GM18858 (cell line): Measurements from ENCODE around the gene CELSR1.
"Not testable (repeated sequence)": the region's sequence is repeated elsewhere in the genome, so short reads cannot be mapped to it uniquely, and the experiment has no call there.

ENCODE experiments used
- ATAC-seq: cut with Tn5 transposase; IDR thresholded peaks from one replicate; pipeline ENCODE4 v1.9.1; 2021; ENCODE audit not compliant: unreplicated experiment

CELSR1 gene

DNA sequence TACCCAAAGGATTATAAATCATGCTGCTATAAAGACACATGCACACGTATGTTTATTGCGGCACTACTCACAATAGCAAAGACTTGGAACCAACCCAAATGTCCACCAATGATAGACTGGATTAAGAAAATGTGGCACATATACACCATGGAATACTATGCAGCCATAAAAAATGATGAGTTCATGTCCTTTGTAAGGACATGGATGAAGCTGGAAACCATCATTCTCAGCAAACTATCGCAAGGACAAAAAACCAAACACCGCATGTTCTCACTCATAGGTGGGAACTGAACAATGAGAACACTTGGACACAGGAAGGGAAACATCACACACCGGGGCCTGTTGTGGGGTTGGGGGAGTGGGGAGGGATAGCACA is 21.3 kb downstream of the CELSR1 start:
- ATAC-seq, result not testable (repeated sequence)

DNA sequence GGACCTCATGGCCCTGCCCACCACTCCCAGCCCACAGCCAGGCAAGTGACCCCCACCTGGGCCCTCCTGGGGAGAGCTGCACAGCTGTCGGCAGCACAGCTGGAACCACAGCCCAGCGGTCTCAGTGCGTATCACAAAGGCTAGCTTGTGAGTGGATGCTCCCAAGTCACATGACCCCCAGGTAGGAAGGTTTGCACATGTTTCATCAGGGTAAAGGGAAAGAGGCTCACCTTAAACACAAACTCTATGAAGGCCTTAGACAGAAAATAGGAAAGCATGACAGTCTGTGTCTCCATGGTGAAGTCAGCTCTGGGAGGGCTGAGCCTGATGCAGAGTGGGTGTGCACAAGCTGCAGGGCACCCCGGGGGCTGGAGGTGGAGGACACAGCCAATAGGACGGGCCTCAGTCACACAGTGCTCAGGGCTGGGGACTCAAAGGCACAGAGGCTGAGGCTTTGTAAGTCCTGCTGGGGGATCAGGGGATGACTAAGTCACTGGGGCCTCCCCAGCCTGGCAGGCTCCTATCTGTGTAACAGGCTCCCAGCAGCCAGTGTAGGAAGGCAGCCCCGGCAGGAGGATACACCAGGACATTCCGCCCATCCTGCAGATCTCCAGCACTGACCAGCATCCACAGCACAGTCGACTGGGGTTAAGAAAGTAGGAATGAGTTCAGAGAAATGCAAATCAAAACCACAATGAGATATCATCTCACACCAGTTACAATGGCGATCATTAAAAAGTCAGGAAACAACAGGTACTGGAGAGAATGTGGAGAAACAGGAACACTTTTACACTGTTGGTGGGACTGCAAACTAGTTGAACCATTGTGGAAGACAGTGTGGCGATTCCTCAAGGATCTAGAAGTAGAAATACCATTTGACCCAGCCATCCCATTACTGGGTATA is 22.0 kb downstream of the CELSR1 start:
- no peak for ATAC-seq

DNA sequence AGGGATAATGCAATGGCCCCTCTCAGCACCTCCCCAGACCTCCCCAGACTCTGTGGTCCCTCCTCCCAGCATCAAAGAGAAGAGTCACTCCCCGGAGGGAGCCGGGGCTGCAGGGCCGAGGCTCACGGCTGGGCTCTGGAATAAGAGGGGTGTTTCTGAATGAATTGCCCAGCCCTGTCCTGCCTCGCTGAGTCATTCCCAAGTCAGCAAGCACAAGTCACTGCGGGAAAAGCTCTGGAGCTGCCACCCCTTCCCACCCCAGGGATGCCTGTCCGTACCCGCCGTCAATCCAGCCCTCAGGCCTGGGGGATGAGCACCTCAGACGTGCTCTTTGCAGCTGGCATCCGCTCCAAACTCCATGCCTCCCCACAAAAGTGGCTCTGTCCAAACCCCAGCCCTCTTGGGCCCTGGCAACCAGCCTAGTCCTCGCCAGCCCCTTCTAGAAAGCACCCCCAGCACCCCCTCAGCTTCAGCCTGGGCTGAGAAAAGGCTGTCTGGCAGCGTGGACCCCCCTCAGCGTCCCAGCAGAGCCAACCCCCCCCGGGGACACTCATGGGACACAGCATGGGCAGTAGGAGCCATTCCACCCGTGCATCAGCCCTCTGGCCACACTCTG is 22.7 kb downstream of the CELSR1 start:
- ATAC-seq, result no peak

DNA sequence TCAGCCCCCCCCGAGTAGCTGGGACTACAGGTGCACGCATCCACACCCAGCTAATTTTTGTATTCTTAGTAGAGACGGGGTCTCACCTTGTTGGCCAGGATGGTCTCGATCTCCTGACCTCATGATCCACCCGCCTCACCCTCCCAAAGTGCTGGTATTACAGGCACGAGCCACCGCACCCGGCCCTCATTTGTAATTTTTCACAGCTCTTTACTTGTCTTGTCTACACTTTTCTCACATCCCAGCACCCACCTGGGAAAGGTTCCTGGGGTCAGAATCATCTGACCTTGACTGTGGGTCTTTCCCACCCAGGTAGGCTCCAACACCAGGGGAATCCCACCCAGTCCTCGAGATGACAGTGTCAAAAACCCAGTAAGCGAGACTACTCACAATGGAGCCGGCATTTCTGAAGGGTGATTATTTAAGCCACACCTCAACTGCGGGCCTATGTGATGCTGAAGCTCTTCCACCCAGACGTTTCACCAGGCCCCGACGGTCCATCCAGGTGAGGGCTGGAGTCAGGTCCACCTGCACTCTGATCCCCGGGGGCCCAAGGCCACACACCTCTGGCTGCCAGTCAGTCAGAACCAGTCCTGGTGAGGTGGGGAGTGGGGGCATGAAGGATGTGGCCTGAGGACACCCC is 23.4 kb downstream of the CELSR1 start:
- no peak for ATAC-seq

DNA sequence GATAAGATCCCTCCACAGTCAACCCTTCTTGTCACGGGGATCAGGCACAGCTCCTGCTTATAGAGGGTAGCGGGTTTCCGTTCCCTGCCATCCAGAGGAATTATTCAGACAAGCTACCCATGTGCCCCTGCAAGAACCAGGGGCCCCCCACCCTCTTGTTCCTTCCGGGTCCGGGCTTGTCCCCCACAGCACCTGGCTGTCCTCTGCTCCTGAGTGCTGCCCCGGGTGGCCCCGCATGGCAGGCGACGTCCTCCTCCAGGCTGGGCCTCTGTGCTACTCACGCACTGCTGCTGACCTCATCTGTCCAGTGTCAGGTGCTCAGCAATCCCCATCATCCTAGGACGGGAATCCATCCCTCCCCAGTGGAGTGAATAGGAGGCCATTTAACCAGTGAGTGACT is 24.7 kb downstream of the CELSR1 start:
- ATAC-seq, result no peak

DNA sequence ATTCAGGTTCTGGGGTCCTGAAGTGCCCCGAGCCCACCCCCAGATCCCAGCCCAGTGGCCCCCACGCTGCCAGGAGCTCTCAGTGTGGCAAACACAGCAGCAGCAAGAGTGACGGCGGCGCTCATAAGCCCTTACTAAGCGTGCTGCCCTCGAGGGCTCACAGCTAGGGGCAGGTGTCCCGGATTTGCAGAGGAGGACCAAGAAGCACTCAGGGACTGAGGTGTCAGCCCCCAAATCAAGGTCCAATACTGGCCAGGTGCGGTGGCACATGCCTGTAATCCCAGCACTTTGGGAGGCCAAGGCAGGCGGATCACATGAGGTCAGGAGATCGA is 25.4 kb downstream of the CELSR1 start:
- ATAC-seq, result no peak

DNA sequence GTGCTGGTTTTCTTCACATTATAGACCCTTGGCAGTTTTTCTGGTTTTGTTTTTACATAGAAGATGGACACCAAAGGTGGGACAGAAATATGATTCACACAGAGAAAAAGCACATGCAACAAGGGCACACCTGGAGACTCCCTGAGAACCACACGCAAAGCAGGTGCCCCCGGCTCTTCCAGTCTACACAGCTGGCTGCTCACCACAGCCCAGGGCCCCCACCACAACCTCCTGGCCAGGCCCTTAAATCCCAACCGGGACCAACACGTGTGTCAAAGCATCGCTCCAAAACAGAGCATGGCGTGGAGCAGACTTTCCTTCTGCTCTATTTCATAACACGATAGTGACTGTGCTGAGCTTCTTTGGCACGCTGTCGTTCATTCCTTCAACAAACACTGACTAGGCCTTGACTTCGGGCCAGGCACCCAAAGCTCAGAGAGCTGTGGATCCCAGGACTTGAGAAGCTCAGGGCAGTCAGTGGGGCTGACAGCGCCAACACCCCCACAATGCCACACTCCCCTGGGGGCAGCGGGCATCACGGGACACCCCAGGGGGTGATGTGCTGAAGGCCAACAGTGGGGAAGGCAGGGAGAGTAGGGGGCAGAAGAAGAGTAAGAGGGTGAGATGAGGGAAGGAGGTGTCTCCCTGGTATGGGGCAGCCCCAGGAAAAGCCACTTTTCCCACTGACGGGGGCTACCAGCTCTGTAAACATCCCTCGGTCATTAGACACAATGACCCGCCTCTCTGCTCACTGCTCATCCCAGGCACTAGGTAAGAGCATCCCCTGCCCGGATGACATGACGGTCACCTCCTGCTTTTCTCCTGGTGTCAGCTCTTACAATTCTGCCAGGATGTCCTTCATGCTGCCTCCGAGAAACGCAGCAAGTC is 26.0 kb downstream of the CELSR1 start:
- ATAC-seq, result no peak

DNA sequence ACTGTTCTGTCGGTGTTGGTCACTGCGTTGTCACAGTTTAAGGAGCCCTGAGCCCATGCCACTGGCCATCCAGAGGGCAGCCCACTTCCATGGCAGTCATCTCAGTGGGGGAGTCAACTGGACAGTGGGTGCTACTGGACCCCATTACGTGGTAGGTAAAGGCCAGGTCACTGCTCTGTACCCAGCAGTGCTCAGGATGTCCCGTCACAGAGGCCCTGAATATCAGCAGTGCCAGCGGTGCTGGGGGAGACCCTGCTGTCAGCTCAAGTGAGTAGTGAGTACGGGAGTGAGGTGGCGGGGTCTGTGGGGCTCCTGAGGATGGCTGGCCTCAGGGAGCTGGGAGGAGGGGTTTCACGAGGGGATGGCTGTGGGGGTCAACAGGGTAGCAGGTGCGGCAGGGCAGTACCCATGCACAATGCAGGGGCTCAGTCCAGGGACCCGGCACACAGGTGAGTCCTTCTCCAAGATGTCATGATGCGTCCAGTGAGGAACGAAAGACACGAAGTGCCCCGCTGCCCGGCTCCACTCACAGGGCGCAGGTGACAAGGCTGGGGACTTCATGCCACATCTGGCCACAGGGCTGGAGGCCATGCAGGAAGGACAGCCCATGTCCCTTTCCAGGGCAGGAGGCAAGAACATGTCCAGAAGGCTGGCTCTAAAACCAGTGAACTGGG is 27.9 kb downstream of the CELSR1 start:
- ATAC-seq, result no peak

DNA sequence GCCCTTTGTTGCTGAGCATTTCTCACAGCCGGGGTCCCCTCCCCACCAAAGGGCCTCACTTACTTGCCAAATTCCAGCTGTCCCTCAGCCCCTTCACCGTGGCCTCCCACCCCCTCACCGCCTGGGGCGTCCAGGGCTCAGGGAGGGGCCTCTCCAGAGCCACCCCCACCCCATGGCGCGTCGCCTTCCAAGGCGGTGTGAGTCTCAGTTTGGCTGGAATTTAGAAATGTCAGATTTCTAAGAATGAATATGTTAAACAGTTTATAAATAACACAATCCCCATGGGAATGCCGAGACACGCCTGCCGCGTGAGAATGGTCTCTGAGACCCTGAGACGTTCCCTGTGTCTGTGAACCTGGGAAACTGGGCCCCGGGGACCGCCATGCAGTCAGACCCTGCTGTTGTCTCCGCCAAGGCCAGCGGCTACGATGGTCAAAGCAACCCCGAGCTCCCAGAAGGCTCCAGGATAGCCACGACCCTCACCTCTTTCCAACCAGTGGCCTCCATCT is 28.9 kb downstream of the CELSR1 start:
- ATAC-seq, result no peak

DNA sequence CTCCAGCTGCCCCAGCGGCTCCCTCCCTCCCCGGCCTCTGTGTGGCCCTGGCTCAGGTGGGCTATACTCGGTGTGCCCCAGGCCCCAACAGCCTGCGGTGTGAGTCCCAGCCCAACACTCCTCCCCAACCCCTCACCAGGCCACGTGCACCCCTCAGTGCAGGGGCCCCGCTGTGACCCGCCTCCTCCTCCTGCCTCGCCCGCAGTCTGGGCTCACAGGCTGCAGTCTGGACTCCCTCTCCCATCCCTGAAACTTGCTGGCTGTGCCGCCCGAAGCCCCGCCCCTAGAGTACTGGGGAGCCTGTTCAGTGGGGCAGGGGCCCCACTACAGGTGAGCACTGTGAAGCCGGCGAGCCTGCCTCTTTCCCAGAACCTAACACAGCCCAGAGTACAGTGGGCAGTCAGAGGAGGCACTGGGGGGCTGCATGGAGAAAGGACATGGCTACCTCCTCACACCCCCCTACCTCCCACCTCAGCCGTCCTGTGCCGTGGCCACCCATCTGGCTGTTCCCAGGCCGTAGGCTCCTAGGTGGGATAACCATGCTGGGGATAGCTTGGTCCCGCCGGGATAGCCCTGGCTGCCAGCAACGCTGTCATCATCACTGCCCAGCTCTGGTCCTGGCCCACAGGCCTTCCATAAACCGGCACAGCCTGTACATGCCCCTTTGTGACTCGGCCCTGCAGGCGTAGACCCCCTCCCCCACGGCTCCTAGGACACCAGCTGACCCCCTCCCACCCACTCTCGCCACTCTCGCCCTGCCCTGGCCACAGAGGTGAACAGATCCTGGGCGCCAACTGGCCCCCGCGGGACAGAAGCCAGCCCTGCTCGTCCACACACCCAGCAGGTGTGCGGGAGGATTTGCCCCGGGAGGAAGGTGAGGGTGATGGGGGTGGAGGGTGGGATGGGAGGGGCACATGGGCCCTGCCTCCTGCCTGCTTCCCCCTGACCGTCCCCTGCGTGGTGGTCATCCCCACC is 29.7 kb downstream of the CELSR1 start:
- ATAC-seq, result no peak

DNA sequence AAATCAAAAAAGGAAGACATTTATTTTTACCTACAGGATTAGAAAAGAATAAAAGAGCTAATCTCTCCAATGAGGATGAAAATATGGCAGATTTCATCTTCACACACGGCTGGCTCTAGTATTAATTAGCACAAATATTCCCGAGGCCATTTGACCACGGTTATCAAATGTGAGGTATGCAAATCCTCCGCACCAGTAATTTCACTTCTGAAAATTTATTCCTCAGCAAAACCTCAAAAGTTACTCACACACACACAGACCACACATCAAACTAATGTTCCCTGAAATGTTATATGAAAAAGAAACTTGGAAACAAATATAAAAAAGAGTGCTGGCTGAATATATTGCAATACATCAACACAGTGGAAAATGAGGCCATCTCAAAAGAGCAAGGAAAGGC is 32.8 kb downstream of the CELSR1 start:
- no peak for ATAC-seq

DNA sequence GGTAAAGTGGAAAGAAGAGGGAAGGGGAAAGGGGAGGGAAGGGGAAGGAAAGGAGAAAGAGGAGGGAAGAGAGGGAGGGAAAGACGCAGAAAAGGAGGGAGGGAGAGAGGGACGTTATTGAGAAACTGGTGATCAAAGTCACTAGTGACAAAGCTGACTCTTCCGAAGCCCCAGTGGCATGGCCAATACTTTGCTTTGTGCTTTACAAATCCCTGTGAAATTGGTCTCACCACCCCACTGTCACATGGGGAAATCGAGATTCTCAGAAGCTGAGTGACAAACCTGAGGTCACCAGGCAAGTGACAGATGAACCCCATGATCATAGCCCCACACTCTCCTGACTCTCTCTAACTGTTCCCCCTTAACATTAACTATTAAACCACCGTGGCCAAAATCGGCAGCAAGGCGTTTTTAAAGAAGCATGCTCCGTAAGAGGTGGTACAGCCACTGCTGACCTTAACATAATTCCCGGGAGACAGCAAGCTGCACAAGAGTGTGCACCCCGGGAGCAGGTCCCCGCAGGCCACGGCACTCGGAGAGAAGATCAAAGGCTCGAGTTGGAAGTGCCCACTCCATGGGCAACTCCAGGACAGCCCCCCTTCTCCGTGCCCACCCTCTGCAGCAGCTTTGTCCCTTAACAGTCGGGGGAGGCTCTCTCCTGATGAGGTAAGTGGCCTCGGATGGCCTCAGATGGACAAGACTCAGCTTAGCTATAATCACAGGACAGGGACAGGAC is 34.8 kb downstream of the CELSR1 start:
- no peak for ATAC-seq

DNA sequence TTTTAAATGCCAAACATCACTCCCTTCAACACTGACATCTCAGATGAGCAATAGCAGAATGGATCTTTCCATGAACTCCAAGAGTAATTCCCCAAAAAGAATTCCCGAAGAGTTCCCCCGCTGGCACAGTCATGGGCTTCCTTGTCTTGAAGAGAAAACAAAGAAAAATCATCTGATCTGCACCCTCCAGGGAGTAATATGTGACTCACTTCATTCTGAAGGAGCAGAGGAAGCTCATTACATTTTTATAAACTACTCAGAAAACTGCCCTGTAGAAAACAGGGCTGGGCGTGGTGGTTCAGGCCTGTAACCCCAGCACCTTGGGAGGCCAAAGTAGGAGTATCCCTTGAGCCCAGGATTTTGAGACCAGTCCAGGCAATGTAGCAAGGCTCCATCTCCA is 35.7 kb downstream of the CELSR1 start:
- ATAC-seq, result no peak

DNA sequence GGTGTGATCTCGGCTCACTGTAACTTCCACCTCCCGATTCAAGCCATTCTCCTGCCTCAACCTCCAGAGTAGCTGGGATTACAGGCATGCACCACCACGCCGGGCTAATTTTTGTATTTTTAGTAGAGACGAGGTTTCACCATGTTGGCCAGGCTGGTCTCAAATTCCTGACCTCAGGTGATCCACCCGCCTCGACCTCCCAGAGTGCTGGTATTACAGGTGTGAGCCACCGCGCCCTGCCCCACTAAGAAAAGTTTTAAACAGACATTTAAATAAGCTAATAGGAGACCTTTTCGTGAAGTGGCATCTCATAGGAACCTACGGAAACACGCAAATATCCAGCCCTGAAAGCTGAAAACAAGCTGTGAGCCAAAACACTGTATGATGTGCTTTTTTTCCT is 36.2 kb downstream of the CELSR1 start:
- not testable (repeated sequence) for ATAC-seq

DNA sequence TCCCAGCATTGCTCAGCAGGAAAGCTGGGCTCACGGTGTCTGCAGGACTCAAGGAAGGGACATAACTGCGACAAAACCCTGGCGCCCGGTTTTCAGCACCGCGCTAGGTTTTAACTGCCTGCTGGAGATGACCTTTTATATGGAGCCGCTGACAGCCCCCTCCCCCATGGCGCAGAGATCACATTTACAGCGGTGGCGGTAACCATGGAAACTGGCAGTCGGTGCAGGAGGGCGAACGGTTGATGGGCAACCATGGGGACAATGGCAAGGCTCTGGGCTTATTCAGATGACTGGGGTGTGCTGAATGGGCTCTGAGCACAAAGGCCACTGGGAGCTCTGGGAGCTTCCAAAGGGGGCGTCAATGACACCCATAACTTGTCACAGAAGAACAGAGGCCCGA is 37.2 kb downstream of the CELSR1 start:
- no peak for ATAC-seq

DNA sequence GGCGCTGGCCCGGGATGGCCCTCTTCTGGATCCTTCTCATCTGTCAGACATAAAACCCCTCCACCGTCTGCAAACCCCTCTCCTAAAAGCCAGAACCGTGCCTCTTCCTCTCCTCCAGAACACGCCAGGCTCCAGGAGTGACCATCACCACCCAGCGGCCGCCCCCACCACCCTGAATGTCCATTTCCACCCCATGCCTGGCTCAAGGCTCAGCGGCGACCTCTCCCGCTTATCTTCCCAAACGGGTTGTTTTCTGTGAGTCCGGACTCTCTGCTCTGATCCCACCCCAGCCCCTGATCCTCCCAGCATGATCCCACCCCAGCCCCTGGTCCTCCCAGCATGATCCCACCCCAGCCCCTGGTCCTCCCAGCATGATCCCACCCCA is 37.6 kb downstream of the CELSR1 start:
- ATAC-seq, result no peak

DNA sequence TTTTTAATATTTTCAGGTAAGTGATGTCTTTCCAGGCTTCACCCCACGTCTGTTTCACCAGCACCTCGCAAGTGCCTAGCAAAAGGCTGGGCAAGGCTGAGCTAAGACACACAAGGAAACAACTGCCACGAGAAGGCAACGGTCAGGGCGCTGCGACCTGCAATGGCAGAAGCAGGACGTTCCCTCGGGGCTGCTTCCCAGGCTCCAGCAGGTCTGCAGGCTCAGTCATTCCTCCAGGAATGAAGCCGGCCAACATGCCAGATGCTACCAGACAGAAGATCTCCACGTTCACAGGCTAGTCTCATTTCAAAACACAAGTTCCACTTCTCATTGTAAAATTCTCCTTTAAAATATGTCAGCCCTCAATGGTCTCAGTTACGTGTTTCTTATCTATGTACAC is 45.5 kb downstream of the CELSR1 start:
- no peak for ATAC-seq

DNA sequence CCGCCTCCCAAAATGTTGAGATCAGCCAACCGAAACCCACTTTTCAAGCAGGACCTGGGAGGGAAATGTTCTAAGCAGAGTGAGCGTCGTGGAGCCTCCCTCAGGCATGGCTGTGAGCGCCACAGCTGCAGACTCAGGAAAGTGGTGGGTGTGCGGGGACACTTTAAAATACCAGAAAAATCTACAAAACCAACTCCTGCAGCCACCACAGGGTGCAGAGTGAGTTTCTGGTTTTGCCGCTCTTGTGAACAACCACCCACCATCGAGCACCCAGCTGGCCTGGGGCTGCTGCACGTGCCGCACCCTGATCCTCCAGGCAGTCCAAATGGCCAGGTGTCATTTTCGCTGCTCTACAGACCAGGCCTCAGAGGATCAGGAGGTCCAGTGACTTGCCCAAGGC is 46.9 kb downstream of the CELSR1 start:
- no peak for ATAC-seq
